HEK293 (cell line): ENCODE results near the gene STRN3.
"Not testable (repeated sequence)": the region's sequence is repeated elsewhere in the genome, so short reads cannot be mapped to it uniquely, and the experiment has no call there.

Experiments
- CTCF ChIA-PET: fragments of 350-600 bp; formaldehyde crosslinking; extraction: SDS; loops from one replicate; lab custom pipeline; 2021; ENCODE audit warnings: antibody characterized with exemption; lab: Yijun Ruan, JAX
- POLR2A ChIA-PET: fragments of 300-600 bp; formaldehyde crosslinking; extraction: SDS; loops from one replicate; lab custom pipeline; 2020; ENCODE audit warnings: antibody characterized with exemption, inconsistent platforms; lab: Yijun Ruan, JAX
- H3K27ac ChIP-seq: fragments of 200-500 bp; sonication (Bioruptor generic); 2 replicates; pipeline ENCODE4 v1.5.1; 2014; ENCODE audit warnings: low read depth, low read length, control low read depth, inconsistent platforms; ENCODE audit errors: extremely low read depth
- H3K36me3 ChIP-seq, 2 experiments: fragments of 200-500 bp in 1 of 2; sonication (Bioruptor generic) in 1 of 2; 1 replicate in 1 of 2; 2 replicates in 1 of 2; pipeline ENCODE4 v1.5.1; 2014 to 2017; ENCODE audit warnings: inconsistent platforms in 2 of 2, low read length in 2 of 2; ENCODE audit not compliant: control insufficient read depth in 2 of 2, insufficient read depth in 1 of 2
- H3K4me1 ChIP-seq: fragments of 200-500 bp; sonication (Bioruptor generic); 2 replicates; pipeline ENCODE4 v1.5.1; 2014; ENCODE audit warnings: mild to moderate bottlenecking, low read length, inconsistent platforms; ENCODE audit not compliant: control insufficient read depth, insufficient read depth
- H3K4me3 ChIP-seq: 2 replicates; pipeline ENCODE4 v1.5.1; 2011; ENCODE audit warnings: low read depth, mild to moderate bottlenecking, control low read depth, low read length, moderate library complexity
- H3K9me3 ChIP-seq: fragments of 200-500 bp; sonication (Bioruptor generic); 2 replicates; pipeline ENCODE4 v1.5.1; 2014; ENCODE audit warnings: low read depth, low read length, inconsistent platforms; ENCODE audit not compliant: control insufficient read depth, insufficient read depth
- SCRT1 ChIP-seq: fragments of 450-650 bp; formaldehyde crosslinking; IDR thresholded peaks from 2 replicates; pipeline ENCODE4 v1.5.1; 2016; ENCODE audit warnings: missing biosample characterization, missing genetic modification characterization, borderline replicate concordance
- TSHZ1 ChIP-seq: fragments of 450-650 bp; formaldehyde crosslinking; IDR thresholded peaks from 2 replicates; pipeline ENCODE4 v1.5.1; 2016; ENCODE audit warnings: missing biosample characterization, missing genetic modification characterization, borderline replicate concordance
- ZNF133 ChIP-seq: fragments of 450-650 bp; formaldehyde crosslinking; IDR thresholded peaks from 2 replicates; pipeline ENCODE4 v1.5.1; 2016; ENCODE audit warnings: missing biosample characterization, missing genetic modification characterization
- ZNF664 ChIP-seq: fragments of 450-650 bp; formaldehyde crosslinking; IDR thresholded peaks from 2 replicates; pipeline ENCODE4 v1.5.1; 2016; ENCODE audit warnings: missing biosample characterization, missing genetic modification characterization
- ZSCAN16 ChIP-seq: fragments of 450-650 bp; formaldehyde crosslinking; IDR thresholded peaks from 2 replicates; pipeline ENCODE4 v1.5.1; 2016; ENCODE audit warnings: missing biosample characterization, missing genetic modification characterization
- TF ChIP-seq, protein P1 (sequence below): fragments of 450-650 bp; formaldehyde crosslinking; IDR thresholded peaks from 2 replicates; pipeline ENCODE4 v1.5.1; 2016; ENCODE audit warnings: missing biosample characterization, missing genetic modification characterization, borderline replicate concordance
- TF ChIP-seq, protein P2 (sequence below): fragments of 450-650 bp; formaldehyde crosslinking; IDR thresholded peaks from 2 replicates; pipeline ENCODE4 v1.5.1; 2017; ENCODE audit warnings: missing biosample characterization, missing genetic modification characterization

Gene STRN3

GRCh38 chr14:30940886-30941285 lies 85.3 kb downstream of the STRN3 start:
- ChIA-PET POLR2A (no interaction called here), CTCF (interaction anchor here (0.6 kb wide), 1 partner anchor 283 kb away, joined by 3 read pairs; no protein-coding TSS in a partner anchor)
- no peak overlapping the region for H3K27ac ChIP-seq
- no peaks in the 10 kb centered on the region; the same call in 1 of the 2 replicates for H3K4me1 ChIP-seq
- H3K36me3 ChIP-seq: peaks cover 23 to 35% of the 10 kb centered on the region in 2 experiments
- no peak for TF ChIP-seq ZNF133 (tag by site-specific recombination)
- TF ChIP-seq, protein P1, sequence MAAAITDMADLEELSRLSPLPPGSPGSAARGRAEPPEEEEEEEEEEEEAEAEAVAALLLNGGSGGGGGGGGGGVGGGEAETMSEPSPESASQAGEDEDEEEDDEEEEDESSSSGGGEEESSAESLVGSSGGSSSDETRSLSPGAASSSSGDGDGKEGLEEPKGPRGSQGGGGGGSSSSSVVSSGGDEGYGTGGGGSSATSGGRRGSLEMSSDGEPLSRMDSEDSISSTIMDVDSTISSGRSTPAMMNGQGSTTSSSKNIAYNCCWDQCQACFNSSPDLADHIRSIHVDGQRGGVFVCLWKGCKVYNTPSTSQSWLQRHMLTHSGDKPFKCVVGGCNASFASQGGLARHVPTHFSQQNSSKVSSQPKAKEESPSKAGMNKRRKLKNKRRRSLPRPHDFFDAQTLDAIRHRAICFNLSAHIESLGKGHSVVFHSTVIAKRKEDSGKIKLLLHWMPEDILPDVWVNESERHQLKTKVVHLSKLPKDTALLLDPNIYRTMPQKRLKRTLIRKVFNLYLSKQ: no peak
- no peak for TF ChIP-seq TSHZ1 (tag by site-specific recombination)
- H3K4me3 ChIP-seq: no peak overlapping the region
- H3K9me3 ChIP-seq: no peaks in the 10 kb centered on the region

GRCh38 chr14:30938617-30939016 lies 87.6 kb downstream of the STRN3 start:
- Histone ChIP-seq H3K4me1 (no peaks in the 10 kb centered on the region; the same call in 1 of the 2 replicates), H3K4me3 (no peak overlapping the region), H3K27ac (no peak overlapping the region), H3K9me3 (no peaks in the 10 kb centered on the region), H3K36me3 (peaks cover 23 to 38% of the 10 kb centered on the region in 2 experiments)
- CTCF ChIA-PET: no interaction called here
- TF ChIP-seq, protein P2, sequence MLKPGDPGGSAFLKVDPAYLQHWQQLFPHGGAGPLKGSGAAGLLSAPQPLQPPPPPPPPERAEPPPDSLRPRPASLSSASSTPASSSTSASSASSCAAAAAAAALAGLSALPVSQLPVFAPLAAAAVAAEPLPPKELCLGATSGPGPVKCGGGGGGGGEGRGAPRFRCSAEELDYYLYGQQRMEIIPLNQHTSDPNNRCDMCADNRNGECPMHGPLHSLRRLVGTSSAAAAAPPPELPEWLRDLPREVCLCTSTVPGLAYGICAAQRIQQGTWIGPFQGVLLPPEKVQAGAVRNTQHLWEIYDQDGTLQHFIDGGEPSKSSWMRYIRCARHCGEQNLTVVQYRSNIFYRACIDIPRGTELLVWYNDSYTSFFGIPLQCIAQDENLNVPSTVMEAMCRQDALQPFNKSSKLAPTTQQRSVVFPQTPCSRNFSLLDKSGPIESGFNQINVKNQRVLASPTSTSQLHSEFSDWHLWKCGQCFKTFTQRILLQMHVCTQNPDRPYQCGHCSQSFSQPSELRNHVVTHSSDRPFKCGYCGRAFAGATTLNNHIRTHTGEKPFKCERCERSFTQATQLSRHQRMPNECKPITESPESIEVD (tag by site-specific recombination): 0 out of 2 replicates have a peak, but pooled peaks have one; percentile 11
- TF ChIP-seq ZSCAN16: no peak
- POLR2A ChIA-PET: no interaction called here

DNA sequence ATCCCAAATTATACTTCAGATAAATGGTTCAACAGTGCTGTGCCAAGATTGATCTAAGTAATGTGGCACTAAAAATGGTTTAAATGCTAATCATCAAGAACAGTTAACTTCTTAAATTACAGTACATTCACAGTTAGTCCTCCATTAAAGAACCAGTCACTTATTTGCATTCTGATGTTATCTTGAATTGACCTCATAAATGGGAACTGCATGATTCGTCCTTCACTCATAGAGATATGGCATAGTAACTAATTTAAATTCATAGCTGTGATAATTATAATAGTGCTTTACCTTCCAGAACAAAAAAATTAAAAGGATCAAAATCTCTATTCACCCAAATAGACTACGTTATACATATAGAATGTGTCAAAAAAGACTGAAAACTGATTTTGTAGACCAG lies 90.7 kb downstream of the STRN3 start:
- CTCF ChIA-PET: no interaction called here
- peaks cover 28 to 35% of the 10 kb centered on the region in 2 experiments for H3K36me3 ChIP-seq
- H3K27ac ChIP-seq: no peak overlapping the region
- H3K9me3 ChIP-seq: no peaks in the 10 kb centered on the region
- no peaks in the 10 kb centered on the region; the same call in 1 of the 2 replicates for H3K4me1 ChIP-seq
- POLR2A ChIA-PET: no interaction called here
- H3K4me3 ChIP-seq: no peak overlapping the region
- TF ChIP-seq ZNF664 (tag by site-specific recombination) (peak; percentile 68; the same call in 1 of the 2 replicates), SCRT1 (tag by site-specific recombination) (no peak)
- TF ChIP-seq, all 188 proteins: peak for 1

- POLR2A ChIA-PET: interaction anchor here (1.0 kb wide), 1 partner anchor 92 kb away, joined by 4 read pairs; the partner anchor contains the start of gene STRN3
- peaks cover 28 to 35% of the 10 kb centered on the region in 2 experiments for H3K36me3 ChIP-seq
- CTCF ChIA-PET: not testable (repeated sequence)
Observed at GRCh38 chr14:30933937-30934336, 92.2 kb downstream of the STRN3 start.

More at GRCh38 chr14:30933937-30934336, 92.2 kb downstream of the STRN3 start:
- H3K9me3 ChIP-seq, H3K27ac ChIP-seq, H3K4me1 ChIP-seq, H3K4me3 ChIP-seq: not testable (repeated sequence)
